GM23338 (cell line): ENCODE data around the gene ALDOA. TPM values are rescaled to one million over a fixed set of nuclear protein-coding genes. Genes with fewer than 3 reads are reported as not detected.

Experiments used
- ATAC-seq: fragments of 200-7000 bp; cut with Tn5 transposase; 3 replicates; pipeline ENCODE4 v1.9.1; 2020
- DNase-seq: peaks from one replicate; pipeline ENCODE4 v3.0.0-alpha.2; 2015; ENCODE audit warnings: low spot score
- H2AFZ ChIP-seq: fragments of 200-600 bp; sonication (generic); 2 replicates; pipeline ENCODE4 v1.8.0; 2016; ENCODE audit warnings: antibody characterized with exemption, mild to moderate bottlenecking, moderate library complexity
- H3F3A ChIP-seq: fragments of 200-600 bp; sonication (generic); replicated peaks from 2 replicates; pipeline ENCODE4 v1.8.0; 2017; ENCODE audit warnings: antibody characterized with exemption, mixed run types, low read depth
- H3K27ac ChIP-seq: fragments of 200-600 bp; sonication (generic); 2 replicates; pipeline ENCODE4 v1.6.1; 2016; ENCODE audit warnings: low read depth
- H3K27me3 ChIP-seq: fragments of 200-600 bp; sonication (generic); 2 replicates; pipeline ENCODE4 v1.8.0; 2016; ENCODE audit warnings: mild to moderate bottlenecking, mixed run types, moderate library complexity; ENCODE audit not compliant: insufficient read depth
- H3K36me3 ChIP-seq: fragments of 200-600 bp; sonication (generic); 2 replicates; pipeline ENCODE4 v1.8.0; 2016; ENCODE audit warnings: mild to moderate bottlenecking; ENCODE audit not compliant: insufficient read depth
- H3K4me1 ChIP-seq: fragments of 200-600 bp; sonication (generic); 2 replicates; pipeline ENCODE4 v1.8.0; 2016; ENCODE audit warnings: mild to moderate bottlenecking, moderate library complexity; ENCODE audit not compliant: insufficient read depth
- H3K4me2 ChIP-seq: fragments of 200-600 bp; sonication (generic); 2 replicates; pipeline ENCODE4 v1.7.1; 2017; ENCODE audit warnings: mixed run types
- H3K4me3 ChIP-seq: fragments of 200-600 bp; sonication (generic); 2 replicates; pipeline ENCODE4 v1.6.1; 2016; ENCODE audit warnings: mixed run types
- H3K79me2 ChIP-seq: fragments of 200-600 bp; sonication (generic); replicated peaks from 2 replicates; pipeline ENCODE4 v1.8.0; 2017; ENCODE audit warnings: mild to moderate bottlenecking; ENCODE audit not compliant: insufficient read depth
- H3K9me2 ChIP-seq: fragments of 200-600 bp; sonication (generic); 2 replicates; pipeline ENCODE4 v1.8.0; 2017; ENCODE audit not compliant: insufficient read depth
- H4K20me1 ChIP-seq: fragments of 200-600 bp; sonication (generic); replicated peaks from 2 replicates; pipeline ENCODE4 v1.8.0; 2017; ENCODE audit warnings: mild to moderate bottlenecking; ENCODE audit not compliant: insufficient read depth
- H3K27ac Mint-ChIP-seq: 2 replicates; pipeline ENCODE4 v1.8.0; 2020; ENCODE audit warnings: inconsistent platforms, mild to moderate bottlenecking, moderate library complexity, mixed read lengths
- H3K27me3 Mint-ChIP-seq: 3 replicates; pipeline ENCODE4 v1.8.0; 2022; ENCODE audit warnings: low read depth, mild to moderate bottlenecking, moderate library complexity, mixed read lengths, inconsistent platforms; ENCODE audit not compliant: insufficient read depth, poor library complexity
- H3K36me3 Mint-ChIP-seq: 3 replicates; pipeline ENCODE4 v1.8.0; 2021; ENCODE audit warnings: low read depth, mild to moderate bottlenecking, inconsistent platforms, moderate library complexity, mixed read lengths
- H3K4me1 Mint-ChIP-seq: 3 replicates; pipeline ENCODE4 v1.8.0; 2020; ENCODE audit warnings: mild to moderate bottlenecking, inconsistent platforms, mixed read lengths
- H3K4me3 Mint-ChIP-seq: 3 replicates; pipeline ENCODE4 v1.8.0; 2021; ENCODE audit warnings: moderate library complexity, mild to moderate bottlenecking, inconsistent platforms, mixed read lengths
- H3K9me3 Mint-ChIP-seq: 3 replicates; pipeline ENCODE4 v1.8.0; 2020; ENCODE audit warnings: moderate library complexity, mild to moderate bottlenecking, inconsistent platforms, mixed read lengths
- CREB1 ChIP-seq: fragments of 250-450 bp; sonication (Bioruptor Pico); IDR thresholded peaks from 2 replicates; pipeline ENCODE4 v1.5.0; 2020; ENCODE audit warnings: low read depth, mild to moderate bottlenecking, moderate library complexity
- EZH2 ChIP-seq: fragments of 200-600 bp; sonication (generic); IDR thresholded peaks from one replicate; pipeline ENCODE4 v1.8.0; 2017; ENCODE audit warnings: antibody characterized with exemption, mild to moderate bottlenecking, low read depth; ENCODE audit not compliant: unreplicated experiment
- EZH2phosphoT487 ChIP-seq: fragments of 200-600 bp; sonication (generic); IDR thresholded peaks from one replicate; pipeline ENCODE4 v1.8.1; 2018; ENCODE audit warnings: antibody characterized with exemption; ENCODE audit not compliant: unreplicated experiment
- JUNB ChIP-seq: IDR thresholded peaks from one replicate; pipeline ENCODE4 v1.6.1; 2016; ENCODE audit warnings: antibody characterized with exemption; ENCODE audit not compliant: unreplicated experiment
- POLR2AphosphoS5 ChIP-seq: IDR thresholded peaks from 2 replicates; pipeline ENCODE4 v1.6.1; 2016; ENCODE audit warnings: antibody characterized with exemption, low read depth
- ZNF114 ChIP-seq: fragments of 250-450 bp; sonication (Bioruptor Pico); IDR thresholded peaks from 2 replicates; pipeline ENCODE4 v1.5.0; 2020; ENCODE audit warnings: mild to moderate bottlenecking, moderate library complexity
- ZNF331 ChIP-seq: fragments of 250-450 bp; sonication (Bioruptor Pico); IDR thresholded peaks from 2 replicates; pipeline ENCODE4 v1.5.0; 2020; ENCODE audit warnings: low read depth, mild to moderate bottlenecking, moderate library complexity
- polyA plus RNA-seq: library from polyadenylated mRNA; unstranded; fragments of >200 nt; fragmentation: Nextera tagmentation; extraction: Ambion mirVana; gene quantifications from 2 replicates; pipeline ENCODE4 v1.2.1, GENCODE V29; 2016
- total RNA-seq: library from RNA; depleted of rRNA; stranded (reverse); fragments of >200 nt; shearing (Covaris generic); gene quantifications from 2 replicates; pipeline ENCODE4 v1.2.3, GENCODE V29; 2014
- TF ChIP-seq, protein P1 (sequence below): IDR thresholded peaks from one replicate; pipeline ENCODE4 v1.6.1; 2018; ENCODE audit warnings: antibody characterized with exemption; ENCODE audit not compliant: unreplicated experiment
- TF ChIP-seq, protein P2 (sequence below): IDR thresholded peaks from 2 replicates; pipeline ENCODE4 v1.6.1; 2016; ENCODE audit warnings: antibody characterized with exemption
- TF ChIP-seq, protein P3 (sequence below): fragments of 250-450 bp; sonication (Bioruptor Pico); IDR thresholded peaks from 2 replicates; pipeline ENCODE4 v1.5.0; 2020; ENCODE audit warnings: mild to moderate bottlenecking, moderate library complexity
- TF ChIP-seq, protein P4 (sequence below), 2 experiments: fragments of 200-600 bp in 1 of 2; sonication (generic) in 1 of 2; conservative IDR thresholded peaks; 2 replicates each; pipeline versions ENCODE4 v1.5.1 to v1.6.1; 2016 to 2017; ENCODE audit warnings: antibody characterized with exemption in 2 of 2, low read depth in 2 of 2, mild to moderate bottlenecking in 2 of 2, moderate library complexity in 1 of 2

Gene ALDOA
- total and polyA plus RNA-seq, 2 experiments from 2014 or later, result 1,054 to 1,306 TPM

DNA sequence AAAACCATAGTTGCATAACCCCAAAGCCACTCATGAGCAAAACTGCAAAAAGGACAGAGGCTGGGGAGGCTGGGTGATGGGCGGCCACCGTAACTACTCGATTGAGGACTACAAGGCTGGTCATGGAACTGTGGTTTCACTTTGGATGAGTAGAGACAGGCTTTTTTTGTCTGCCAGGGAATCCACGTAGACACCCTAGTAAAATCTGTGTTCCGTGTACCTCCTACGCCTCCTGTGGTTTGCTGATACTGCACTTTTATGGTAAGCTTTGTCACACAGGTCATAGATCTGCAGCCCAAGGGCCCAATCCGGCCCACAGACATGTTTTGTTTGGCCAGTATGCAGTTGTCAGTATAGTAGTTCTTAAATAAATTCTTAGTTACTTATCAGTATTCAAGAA lies 32.3 kb upstream of the ALDOA start (continued):
- TF ChIP-seq POLR2AphosphoS5, result no peak
- no peak for TF ChIP-seq CREB1 (CRISPR knock-in tag)
- TF ChIP-seq, protein P1, sequence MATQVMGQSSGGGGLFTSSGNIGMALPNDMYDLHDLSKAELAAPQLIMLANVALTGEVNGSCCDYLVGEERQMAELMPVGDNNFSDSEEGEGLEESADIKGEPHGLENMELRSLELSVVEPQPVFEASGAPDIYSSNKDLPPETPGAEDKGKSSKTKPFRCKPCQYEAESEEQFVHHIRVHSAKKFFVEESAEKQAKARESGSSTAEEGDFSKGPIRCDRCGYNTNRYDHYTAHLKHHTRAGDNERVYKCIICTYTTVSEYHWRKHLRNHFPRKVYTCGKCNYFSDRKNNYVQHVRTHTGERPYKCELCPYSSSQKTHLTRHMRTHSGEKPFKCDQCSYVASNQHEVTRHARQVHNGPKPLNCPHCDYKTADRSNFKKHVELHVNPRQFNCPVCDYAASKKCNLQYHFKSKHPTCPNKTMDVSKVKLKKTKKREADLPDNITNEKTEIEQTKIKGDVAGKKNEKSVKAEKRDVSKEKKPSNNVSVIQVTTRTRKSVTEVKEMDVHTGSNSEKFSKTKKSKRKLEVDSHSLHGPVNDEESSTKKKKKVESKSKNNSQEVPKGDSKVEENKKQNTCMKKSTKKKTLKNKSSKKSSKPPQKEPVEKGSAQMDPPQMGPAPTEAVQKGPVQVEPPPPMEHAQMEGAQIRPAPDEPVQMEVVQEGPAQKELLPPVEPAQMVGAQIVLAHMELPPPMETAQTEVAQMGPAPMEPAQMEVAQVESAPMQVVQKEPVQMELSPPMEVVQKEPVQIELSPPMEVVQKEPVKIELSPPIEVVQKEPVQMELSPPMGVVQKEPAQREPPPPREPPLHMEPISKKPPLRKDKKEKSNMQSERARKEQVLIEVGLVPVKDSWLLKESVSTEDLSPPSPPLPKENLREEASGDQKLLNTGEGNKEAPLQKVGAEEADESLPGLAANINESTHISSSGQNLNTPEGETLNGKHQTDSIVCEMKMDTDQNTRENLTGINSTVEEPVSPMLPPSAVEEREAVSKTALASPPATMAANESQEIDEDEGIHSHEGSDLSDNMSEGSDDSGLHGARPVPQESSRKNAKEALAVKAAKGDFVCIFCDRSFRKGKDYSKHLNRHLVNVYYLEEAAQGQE, result no peak
- TF ChIP-seq EZH2, result no peak
- no peak for TF ChIP-seq JUNB
- TF ChIP-seq ZNF331, result no peak

DNA sequence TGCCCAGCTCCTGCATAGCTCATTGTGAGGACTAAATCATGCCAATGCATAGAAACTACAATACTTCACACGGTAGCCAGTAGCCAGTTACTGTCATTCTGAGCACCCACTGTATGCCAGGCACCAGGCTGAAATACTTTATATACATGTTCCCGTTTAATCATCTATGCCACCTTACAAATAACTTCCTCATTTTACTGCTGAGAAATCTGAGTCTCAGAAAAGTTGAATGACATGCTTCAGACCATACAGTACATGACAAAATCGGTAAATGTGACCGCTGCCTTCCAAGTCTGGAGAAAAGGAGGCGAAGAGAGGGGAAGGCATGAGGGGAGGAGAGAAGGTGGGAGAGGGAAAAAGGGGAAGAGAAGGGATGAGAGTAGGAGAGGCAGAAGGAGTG lies 25.3 kb upstream of the ALDOA start:
- H3K27ac Mint-ChIP-seq, result no peak overlapping the region
- no peaks in the 10 kb centered on the region for H3K4me1 Mint-ChIP-seq
- Histone ChIP-seq H3K4me3 (no peak overlapping the region), H3K4me2 (no peak overlapping the region), H3K79me2 (no peaks in the 10 kb centered on the region), H4K20me1 (no peaks in the 10 kb centered on the region), H3K27ac (no peak overlapping the region), H3K4me1 (no peaks in the 10 kb centered on the region), H3K27me3 (peaks cover 7% of the 10 kb centered on the region; the same call in 1 of the 2 replicates), H3F3A (0 out of 2 replicates have a peak, but pooled peaks cover 3% of the 10 kb centered on the region), H3K36me3 (no peaks in the 10 kb centered on the region), H3K9me2 (no peaks in the 10 kb centered on the region), H2AFZ (no peak overlapping the region)
- no peak for TF ChIP-seq EZH2
- no peak for TF ChIP-seq JUNB
- TF ChIP-seq, protein P2, sequence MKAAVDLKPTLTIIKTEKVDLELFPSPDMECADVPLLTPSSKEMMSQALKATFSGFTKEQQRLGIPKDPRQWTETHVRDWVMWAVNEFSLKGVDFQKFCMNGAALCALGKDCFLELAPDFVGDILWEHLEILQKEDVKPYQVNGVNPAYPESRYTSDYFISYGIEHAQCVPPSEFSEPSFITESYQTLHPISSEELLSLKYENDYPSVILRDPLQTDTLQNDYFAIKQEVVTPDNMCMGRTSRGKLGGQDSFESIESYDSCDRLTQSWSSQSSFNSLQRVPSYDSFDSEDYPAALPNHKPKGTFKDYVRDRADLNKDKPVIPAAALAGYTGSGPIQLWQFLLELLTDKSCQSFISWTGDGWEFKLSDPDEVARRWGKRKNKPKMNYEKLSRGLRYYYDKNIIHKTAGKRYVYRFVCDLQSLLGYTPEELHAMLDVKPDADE, result no peak
- TF ChIP-seq ZNF114 (CRISPR knock-in tag), result no peak
- TF ChIP-seq, protein P3, sequence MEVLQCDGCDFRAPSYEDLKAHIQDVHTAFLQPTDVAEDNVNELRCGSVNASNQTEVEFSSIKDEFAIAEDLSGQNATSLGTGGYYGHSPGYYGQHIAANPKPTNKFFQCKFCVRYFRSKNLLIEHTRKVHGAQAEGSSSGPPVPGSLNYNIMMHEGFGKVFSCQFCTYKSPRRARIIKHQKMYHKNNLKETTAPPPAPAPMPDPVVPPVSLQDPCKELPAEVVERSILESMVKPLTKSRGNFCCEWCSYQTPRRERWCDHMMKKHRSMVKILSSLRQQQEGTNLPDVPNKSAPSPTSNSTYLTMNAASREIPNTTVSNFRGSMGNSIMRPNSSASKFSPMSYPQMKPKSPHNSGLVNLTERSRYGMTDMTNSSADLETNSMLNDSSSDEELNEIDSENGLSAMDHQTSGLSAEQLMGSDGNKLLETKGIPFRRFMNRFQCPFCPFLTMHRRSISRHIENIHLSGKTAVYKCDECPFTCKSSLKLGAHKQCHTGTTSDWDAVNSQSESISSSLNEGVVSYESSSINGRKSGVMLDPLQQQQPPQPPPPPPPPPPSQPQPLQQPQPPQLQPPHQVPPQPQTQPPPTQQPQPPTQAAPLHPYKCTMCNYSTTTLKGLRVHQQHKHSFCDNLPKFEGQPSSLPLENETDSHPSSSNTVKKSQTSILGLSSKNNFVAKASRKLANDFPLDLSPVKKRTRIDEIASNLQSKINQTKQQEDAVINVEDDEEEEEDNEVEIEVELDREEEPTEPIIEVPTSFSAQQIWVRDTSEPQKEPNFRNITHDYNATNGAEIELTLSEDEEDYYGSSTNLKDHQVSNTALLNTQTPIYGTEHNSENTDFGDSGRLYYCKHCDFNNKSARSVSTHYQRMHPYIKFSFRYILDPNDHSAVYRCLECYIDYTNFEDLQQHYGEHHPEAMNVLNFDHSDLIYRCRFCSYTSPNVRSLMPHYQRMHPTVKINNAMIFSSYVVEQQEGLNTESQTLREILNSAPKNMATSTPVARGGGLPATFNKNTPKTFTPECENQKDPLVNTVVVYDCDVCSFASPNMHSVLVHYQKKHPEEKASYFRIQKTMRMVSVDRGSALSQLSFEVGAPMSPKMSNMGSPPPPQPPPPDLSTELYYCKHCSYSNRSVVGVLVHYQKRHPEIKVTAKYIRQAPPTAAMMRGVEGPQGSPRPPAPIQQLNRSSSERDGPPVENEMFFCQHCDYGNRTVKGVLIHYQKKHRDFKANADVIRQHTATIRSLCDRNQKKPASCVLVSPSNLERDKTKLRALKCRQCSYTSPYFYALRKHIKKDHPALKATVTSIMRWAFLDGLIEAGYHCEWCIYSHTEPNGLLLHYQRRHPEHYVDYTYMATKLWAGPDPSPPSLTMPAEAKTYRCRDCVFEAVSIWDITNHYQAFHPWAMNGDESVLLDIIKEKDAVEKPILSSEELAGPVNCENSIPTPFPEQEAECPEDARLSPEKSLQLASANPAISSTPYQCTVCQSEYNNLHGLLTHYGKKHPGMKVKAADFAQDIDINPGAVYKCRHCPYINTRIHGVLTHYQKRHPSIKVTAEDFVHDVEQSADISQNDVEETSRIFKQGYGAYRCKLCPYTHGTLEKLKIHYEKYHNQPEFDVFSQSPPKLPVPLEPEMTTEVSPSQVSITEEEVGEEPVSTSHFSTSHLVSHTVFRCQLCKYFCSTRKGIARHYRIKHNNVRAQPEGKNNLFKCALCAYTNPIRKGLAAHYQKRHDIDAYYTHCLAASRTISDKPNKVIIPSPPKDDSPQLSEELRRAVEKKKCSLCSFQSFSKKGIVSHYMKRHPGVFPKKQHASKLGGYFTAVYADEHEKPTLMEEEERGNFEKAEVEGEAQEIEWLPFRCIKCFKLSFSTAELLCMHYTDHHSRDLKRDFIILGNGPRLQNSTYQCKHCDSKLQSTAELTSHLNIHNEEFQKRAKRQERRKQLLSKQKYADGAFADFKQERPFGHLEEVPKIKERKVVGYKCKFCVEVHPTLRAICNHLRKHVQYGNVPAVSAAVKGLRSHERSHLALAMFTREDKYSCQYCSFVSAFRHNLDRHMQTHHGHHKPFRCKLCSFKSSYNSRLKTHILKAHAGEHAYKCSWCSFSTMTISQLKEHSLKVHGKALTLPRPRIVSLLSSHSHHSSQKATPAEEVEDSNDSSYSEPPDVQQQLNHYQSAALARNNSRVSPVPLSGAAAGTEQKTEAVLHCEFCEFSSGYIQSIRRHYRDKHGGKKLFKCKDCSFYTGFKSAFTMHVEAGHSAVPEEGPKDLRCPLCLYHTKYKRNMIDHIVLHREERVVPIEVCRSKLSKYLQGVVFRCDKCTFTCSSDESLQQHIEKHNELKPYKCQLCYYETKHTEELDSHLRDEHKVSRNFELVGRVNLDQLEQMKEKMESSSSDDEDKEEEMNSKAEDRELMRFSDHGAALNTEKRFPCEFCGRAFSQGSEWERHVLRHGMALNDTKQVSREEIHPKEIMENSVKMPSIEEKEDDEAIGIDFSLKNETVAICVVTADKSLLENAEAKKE (CRISPR knock-in tag), result no peak
- no peak for TF ChIP-seq POLR2AphosphoS5
- no peak for TF ChIP-seq CREB1 (CRISPR knock-in tag)
- no peak for TF ChIP-seq ZNF331
- TF ChIP-seq EZH2phosphoT487, result no peak
- TF ChIP-seq, protein P4, sequence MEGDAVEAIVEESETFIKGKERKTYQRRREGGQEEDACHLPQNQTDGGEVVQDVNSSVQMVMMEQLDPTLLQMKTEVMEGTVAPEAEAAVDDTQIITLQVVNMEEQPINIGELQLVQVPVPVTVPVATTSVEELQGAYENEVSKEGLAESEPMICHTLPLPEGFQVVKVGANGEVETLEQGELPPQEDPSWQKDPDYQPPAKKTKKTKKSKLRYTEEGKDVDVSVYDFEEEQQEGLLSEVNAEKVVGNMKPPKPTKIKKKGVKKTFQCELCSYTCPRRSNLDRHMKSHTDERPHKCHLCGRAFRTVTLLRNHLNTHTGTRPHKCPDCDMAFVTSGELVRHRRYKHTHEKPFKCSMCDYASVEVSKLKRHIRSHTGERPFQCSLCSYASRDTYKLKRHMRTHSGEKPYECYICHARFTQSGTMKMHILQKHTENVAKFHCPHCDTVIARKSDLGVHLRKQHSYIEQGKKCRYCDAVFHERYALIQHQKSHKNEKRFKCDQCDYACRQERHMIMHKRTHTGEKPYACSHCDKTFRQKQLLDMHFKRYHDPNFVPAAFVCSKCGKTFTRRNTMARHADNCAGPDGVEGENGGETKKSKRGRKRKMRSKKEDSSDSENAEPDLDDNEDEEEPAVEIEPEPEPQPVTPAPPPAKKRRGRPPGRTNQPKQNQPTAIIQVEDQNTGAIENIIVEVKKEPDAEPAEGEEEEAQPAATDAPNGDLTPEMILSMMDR (conservative IDR thresholded peaks at IDR 0.05; ENCODE audit: low read depth in 2 of 2), result no peak
- H3K27me3 Mint-ChIP-seq, result peaks cover 10% of the 10 kb centered on the region
- no peaks in the 10 kb centered on the region for H3K36me3 Mint-ChIP-seq
- H3K9me3 Mint-ChIP-seq, result peaks cover 3% of the 10 kb centered on the region; the same call in 1 of the 3 replicates
- ATAC-seq (no peak), DNase-seq (no peak)
- no peak overlapping the region for H3K4me3 Mint-ChIP-seq
